H1 (cell line): Measurements from ENCODE around the gene ADCY2. TPM values are rescaled to one million over a fixed set of nuclear protein-coding genes. Genes with fewer than 3 reads are reported as not detected.

ENCODE experiments used
- CTCF ChIA-PET: fragments of 300-600 bp; sonication (Branson Sonifier 250); formaldehyde crosslinking; loops from one replicate; lab custom pipeline; 2021; ENCODE audit not compliant: partially characterized antibody; lab: Charles Lee
- POLR2A ChIA-PET: fragments of 300-600 bp; sonication (Branson Sonifier 250); formaldehyde crosslinking; loops from one replicate; lab custom pipeline; 2021; ENCODE audit warnings: inconsistent platforms; ENCODE audit not compliant: partially characterized antibody; lab: Charles Lee
- DNase-seq, 2 experiments: peaks; one replicate each; pipeline versions ENCODE4 v3.0.0 to v3.0.0-alpha.2; 2010 to 2022; ENCODE audit warnings: low spot score in 2 of 2, low read depth in 1 of 2, mixed read lengths in 1 of 2
- FAIRE-seq: peaks from 2 replicates; lab custom pipeline; 2011; peaks lifted over from hg19 to GRCh38; lab: Jason Lieb, UNC
- H2AFZ ChIP-seq: 2 replicates; pipeline ENCODE4 v1.8.1; 2012; ENCODE audit warnings: low read length, inconsistent platforms
- H2AK5ac ChIP-seq: 2 replicates; pipeline ENCODE4 v1.6.1; 2013; ENCODE audit warnings: low read depth, low read length
- H2BK120ac ChIP-seq: replicated peaks from 2 replicates; pipeline ENCODE3; 2013; ENCODE audit warnings: low read depth, low read length, inconsistent platforms
- H2BK12ac ChIP-seq: 2 replicates; pipeline ENCODE4 v1.6.1; 2013; ENCODE audit warnings: low read depth, low read length
- H2BK15ac ChIP-seq: 2 replicates; pipeline ENCODE4 v1.6.1; 2013; ENCODE audit warnings: low read length
- H2BK20ac ChIP-seq: 2 replicates; pipeline ENCODE4 v1.6.1; 2013; ENCODE audit warnings: low read length
- H2BK5ac ChIP-seq: 2 replicates; pipeline ENCODE4 v1.6.1; 2013; ENCODE audit warnings: low read depth, low read length
- H3K14ac ChIP-seq: 2 replicates; pipeline ENCODE4 v1.6.1; 2013; ENCODE audit warnings: inconsistent platforms; ENCODE audit not compliant: insufficient read length
- H3K18ac ChIP-seq: 2 replicates; pipeline ENCODE4 v1.6.1; 2013; ENCODE audit warnings: low read length; ENCODE audit errors: extremely low read depth
- H3K23ac ChIP-seq: 2 replicates; pipeline ENCODE4 v1.6.1; 2013; ENCODE audit warnings: inconsistent platforms; ENCODE audit not compliant: insufficient read length
- H3K23me2 ChIP-seq: 2 replicates; pipeline ENCODE4 v1.6.1; 2013; ENCODE audit warnings: low read depth, low read length
- H3K27ac ChIP-seq: 2 replicates; pipeline ENCODE4 v1.6.1; 2011; ENCODE audit warnings: low read depth, low read length, inconsistent platforms
- H3K27me3 ChIP-seq, 4 experiments: replicated peaks in 1 of 4; 1 replicate in 1 of 4; 2 replicates in 3 of 4; pipeline versions ENCODE4 v1.6.1 to v1.8.1; 2011 to 2013; ENCODE audit warnings: low read length in 3 of 4, mild to moderate bottlenecking in 3 of 4, inconsistent platforms in 2 of 4, mixed read lengths in 2 of 4, moderate library complexity in 1 of 4; ENCODE audit not compliant: control insufficient read depth in 3 of 4, insufficient read depth in 3 of 4; ENCODE audit errors: extremely low read depth in 1 of 4
- H3K36me3 ChIP-seq, 4 experiments: 2 replicates each; pipeline versions ENCODE4 v1.6.1 to v1.8.1; 2011 to 2013; ENCODE audit warnings: mild to moderate bottlenecking in 4 of 4, low read length in 3 of 4, moderate library complexity in 2 of 4, control low read depth in 1 of 4, inconsistent platforms in 1 of 4; ENCODE audit not compliant: insufficient read depth in 4 of 4, control insufficient read depth in 2 of 4
- H3K4ac ChIP-seq: replicated peaks from 2 replicates; pipeline ENCODE3; 2013; ENCODE audit warnings: low read length, low read depth, mixed read lengths, inconsistent platforms; ENCODE audit not compliant: insufficient read length
- H3K4me1 ChIP-seq, 4 experiments: replicated peaks in 1 of 4; 1 replicate in 1 of 4; 2 replicates in 3 of 4; pipeline versions ENCODE4 v1.6.1 to v1.8.1; 2011 to 2013; ENCODE audit warnings: low read length in 3 of 4, inconsistent platforms in 2 of 4, mixed read lengths in 1 of 4; ENCODE audit not compliant: insufficient read depth in 4 of 4, control insufficient read depth in 3 of 4
- H3K4me2 ChIP-seq, 2 experiments: 2 replicates each; pipeline versions ENCODE4 v1.6.1 to v1.8.1; 2011 to 2013; ENCODE audit warnings: low read depth in 2 of 2, low read length in 2 of 2, control low read depth in 1 of 2, inconsistent platforms in 1 of 2, mild to moderate bottlenecking in 1 of 2; ENCODE audit not compliant: insufficient read depth in 1 of 2
- H3K4me3 ChIP-seq, 4 experiments: fragments of 200-600, 300-600 bp in 1 of 4; sonication (generic), shearing (Covaris generic), sonication (Bioruptor Twin) in 1 of 4; 2 replicates each; pipeline versions ENCODE4 v1.5.1 to v1.8.1; 2011 to 2016; ENCODE audit warnings: low read length in 4 of 4, low read depth in 3 of 4, control low read depth in 2 of 4, inconsistent platforms in 2 of 4, mild to moderate bottlenecking in 2 of 4, mixed read lengths in 1 of 4, moderate library complexity in 1 of 4; ENCODE audit not compliant: insufficient read depth in 2 of 4; ENCODE audit errors: extremely low read depth in 1 of 4
- H3K56ac ChIP-seq: replicated peaks from 2 replicates; pipeline ENCODE3; 2013; ENCODE audit warnings: low read depth, mild to moderate bottlenecking, mixed read lengths, low read length, inconsistent platforms; ENCODE audit not compliant: insufficient read length
- H3K79me1 ChIP-seq: 2 replicates; pipeline ENCODE4 v1.6.1; 2013; ENCODE audit warnings: low read depth, low read length, control low read depth
- H3K79me2 ChIP-seq, 2 experiments: 2 replicates each; pipeline versions ENCODE4 v1.6.1 to v1.8.1; 2012 to 2013; ENCODE audit warnings: low read length in 2 of 2, mild to moderate bottlenecking in 2 of 2, inconsistent platforms in 1 of 2; ENCODE audit not compliant: insufficient read depth in 2 of 2, control insufficient read depth in 1 of 2
- H3K9ac ChIP-seq, 4 experiments: replicated peaks in 1 of 4; 1 replicate in 1 of 4; 2 replicates in 3 of 4; pipeline versions ENCODE4 v1.6.1 to v1.8.1; 2011 to 2013; ENCODE audit warnings: low read depth in 3 of 4, low read length in 3 of 4, control low read depth in 2 of 4, mild to moderate bottlenecking in 2 of 4, moderate library complexity in 2 of 4, inconsistent platforms in 1 of 4; ENCODE audit errors: extremely low read depth in 1 of 4
- H3K9me3 ChIP-seq, 2 experiments: 2 replicates each; pipeline versions ENCODE4 v1.6.1 to v1.8.1; 2012 to 2013; ENCODE audit warnings: mild to moderate bottlenecking in 2 of 2, moderate library complexity in 2 of 2, control low read depth in 1 of 2, inconsistent platforms in 1 of 2, low read depth in 1 of 2, low read length in 1 of 2, mixed read lengths in 1 of 2; ENCODE audit not compliant: insufficient read depth in 2 of 2
- H4K20me1 ChIP-seq, 2 experiments: replicated peaks in 1 of 2; 2 replicates each; pipeline versions ENCODE3 to v1.8.1; 2011 to 2013; ENCODE audit warnings: inconsistent platforms in 2 of 2, low read length in 2 of 2, mild to moderate bottlenecking in 1 of 2; ENCODE audit not compliant: insufficient read depth in 2 of 2, control insufficient read depth in 1 of 2
- H4K5ac ChIP-seq: 2 replicates; pipeline ENCODE4 v1.6.1; 2013; ENCODE audit warnings: low read length, low read depth, mixed read lengths, inconsistent platforms; ENCODE audit not compliant: insufficient read length
- H4K8ac ChIP-seq: 2 replicates; pipeline ENCODE4 v1.8.0; 2013; ENCODE audit warnings: mild to moderate bottlenecking, moderate library complexity, low read length, inconsistent platforms; ENCODE audit not compliant: insufficient read depth; ENCODE audit errors: extremely low read depth
- H4K91ac ChIP-seq: replicated peaks from 2 replicates; pipeline ENCODE3; 2013; ENCODE audit warnings: low read length, mixed read lengths, inconsistent platforms; ENCODE audit not compliant: insufficient read length
- ATF3 ChIP-seq: IDR thresholded peaks from 2 replicates; pipeline ENCODE4 v1.6.1; 2011; ENCODE audit warnings: low read depth, mild to moderate bottlenecking, low read length; ENCODE audit not compliant: insufficient read depth
- CBX5 ChIP-seq: fragments of 300-800, 300-1000 bp; sonication (generic); IDR thresholded peaks from 2 replicates; pipeline ENCODE4 v1.7.1; 2016; ENCODE audit warnings: antibody characterized with exemption, low read length, low read depth
- CHD1 ChIP-seq: IDR thresholded peaks from 2 replicates; pipeline ENCODE4 v1.6.1; 2012; ENCODE audit warnings: low read depth, low read length, improper control_type of control experiment
- CHD2 ChIP-seq: IDR thresholded peaks from 2 replicates; pipeline ENCODE4 v1.6.1; 2012; ENCODE audit warnings: low read length, improper control_type of control experiment
- E2F6 ChIP-seq: IDR thresholded peaks from 2 replicates; pipeline ENCODE4 v1.6.1; 2012; ENCODE audit warnings: inconsistent platforms
- GABPA ChIP-seq: IDR thresholded peaks from 2 replicates; pipeline ENCODE4 v1.6.1; 2011; ENCODE audit warnings: mild to moderate bottlenecking, low read length, moderate library complexity, borderline replicate concordance; ENCODE audit not compliant: insufficient read depth
- HDAC6 ChIP-seq: IDR thresholded peaks from one replicate; pipeline ENCODE4 v1.7.1; 2012; ENCODE audit warnings: low read depth, mild to moderate bottlenecking, inconsistent platforms, low read length, moderate library complexity
- JUND ChIP-seq: IDR thresholded peaks from 2 replicates; pipeline ENCODE4 v1.6.1; 2011; ENCODE audit warnings: mild to moderate bottlenecking, improper control_type of control experiment, low read length
- KDM4A ChIP-seq: IDR thresholded peaks from one replicate; pipeline ENCODE4 v1.7.1; 2012; ENCODE audit warnings: low read depth, mild to moderate bottlenecking, moderate library complexity, low read length, inconsistent platforms; ENCODE audit not compliant: severe bottlenecking
- MAX ChIP-seq: IDR thresholded peaks from 2 replicates; pipeline ENCODE4 v1.6.1; 2012; ENCODE audit warnings: inconsistent platforms
- NRF1 ChIP-seq: IDR thresholded peaks from 2 replicates; pipeline ENCODE4 v1.6.1; 2011; ENCODE audit warnings: mild to moderate bottlenecking, low read depth, low read length, improper control_type of control experiment
- SP2 ChIP-seq: IDR thresholded peaks from 2 replicates; pipeline ENCODE4 v1.6.1; 2012; ENCODE audit warnings: mild to moderate bottlenecking, low read length, inconsistent platforms
- TBP ChIP-seq: IDR thresholded peaks from 2 replicates; pipeline ENCODE4 v1.6.1; 2011; ENCODE audit warnings: low read depth, low read length, improper control_type of control experiment
- TCF12 ChIP-seq: IDR thresholded peaks from 2 replicates; pipeline ENCODE4 v1.6.1; 2011; ENCODE audit warnings: low read depth, mild to moderate bottlenecking, low read length
- WGBS, 2 experiments: shearing (Covaris generic) in 1 of 2; methylation state at CpG; one replicate each; pipeline versions ENCODE4 v1.1.6 to v1.1.7; 2013 to 2015; ENCODE audit warnings: low lambda C conversion rate in 2 of 2, mixed read lengths in 2 of 2, inconsistent platforms in 1 of 2, low coverage in 1 of 2, missing lambda C conversion rate in 1 of 2; ENCODE audit not compliant: insufficient replicate concordance in 2 of 2, insufficient coverage in 1 of 2, insufficient read length in 1 of 2; ENCODE audit errors: extremely low coverage in 1 of 2, missing lambda C conversion rate in 1 of 2; 5-methylcytosine and 5-hydroxymethylcytosine counted together
- polyA plus RNA-seq, 7 experiments: library from polyadenylated mRNA; depleted of rRNA in 3 of 7; stranded (reverse) in 5 of 7; unstranded in 2 of 7; fragments of >200 nt in 5 of 7; fragments of 200-250 nt in 2 of 7; gene quantifications; 1 replicate in 5 of 7; 2 replicates in 1 of 7; 4 replicates in 1 of 7; pipeline versions ENCODE4 v1.2.1 to v1.2.3, GENCODE V29; 2011 to 2013; ENCODE audit warnings: missing spikeins in 2 of 7, mixed read lengths in 2 of 7
- total RNA-seq: library from RNA; stranded (reverse); fragmentation: NEBNext Ultra II Directional; extraction: Animal tissue kit (Norgen Biotek cat#: 25700); gene quantifications from 2 replicates; pipeline ENCODE4 v1.2.1, GENCODE V29; 2021

Gene ADCY2
- total and polyA plus RNA-seq, 2 of the 8 experiments (the other 6 are each of a cell fraction or from before 2014, with no cell fraction given) = 35.8 to 122 TPM

GRCh38 chr5:7876867-7877266 lies 480.9 kb downstream of the ADCY2 start:
- Histone ChIP-seq H4K8ac (no peak overlapping the region), H2BK5ac (no peak overlapping the region), H4K5ac (no peak overlapping the region), H2BK12ac (no peak overlapping the region), H3K27ac (no peak overlapping the region), H3K4me1 (no peaks in the 10 kb centered on the region), H3K23me2 (no peaks in the 10 kb centered on the region), H4K91ac (no peak overlapping the region), H3K23ac (no peak overlapping the region), H2AK5ac (no peak overlapping the region), H3K27me3 (no peaks in the 10 kb centered on the region), H4K20me1 (peaks cover 6 to 9% of the 10 kb centered on the region in 2 experiments), H2AFZ (no peak overlapping the region), H3K56ac (no peak overlapping the region), H3K18ac (no peak overlapping the region), H3K4me3 (no peak overlapping the region), H3K79me2 (peaks cover 7 to 34% of the 10 kb centered on the region in 2 experiments), H3K4ac (no peak overlapping the region), H3K9me3 (no peaks in the 10 kb centered on the region), H3K4me2 (no peak overlapping the region), H2BK120ac (no peak overlapping the region), H2BK15ac (no peak overlapping the region), H2BK20ac (no peak overlapping the region), H3K79me1 (peaks cover 7% of the 10 kb centered on the region), H3K9ac (no peak overlapping the region), H3K14ac (no peak overlapping the region), H3K36me3 (peaks cover 16 to 72% (median 42%) of the 10 kb centered on the region in 4 experiments)
- POLR2A ChIA-PET = interaction anchor here (1.1 kb wide), 1 partner anchor 10 kb away, joined by 3 read pairs; no protein-coding TSS in a partner anchor
- CTCF ChIA-PET = interaction anchor here (0.6 to 2.8 kb wide), 3 partner anchors 9 to 384 kb away, joined by 3 to 11 read pairs (median 3); no protein-coding TSS in a partner anchor
- FAIRE-seq = no peak
- DNase-seq = no peak
- WGBS, 2 experiments = 89% methylated on average over 3 of the region's 3 CpGs; no CpG with 5 or more reads in 1 of the 2 experiments
- TF ChIP-seq CHD2 = no peak
- no peak for TF ChIP-seq HDAC6
- TF ChIP-seq JUND = no peak
- no peak for TF ChIP-seq MAX
- no peak for TF ChIP-seq KDM4A
- TF ChIP-seq CBX5 = no peak
- no peak for TF ChIP-seq TBP
- no peak for TF ChIP-seq CHD1
- no peak for TF ChIP-seq NRF1
- TF ChIP-seq SP2 = no peak
- TF ChIP-seq ATF3 = no peak
- no peak for TF ChIP-seq E2F6
- TF ChIP-seq GABPA = no peak
- no peak for TF ChIP-seq TCF12
